HuH-7 (cell line): Measurements from ENCODE around the gene USP17L22.
"Not testable (repeated sequence)": the region's sequence is repeated elsewhere in the genome, so short reads cannot be mapped to it uniquely, and the experiment has no call there.

Source experiments
- DNase-seq: peaks from one replicate; pipeline ENCODE4 v3.0.0; 2011; ENCODE audit warnings: low spot score

Gene USP17L22, protein sequence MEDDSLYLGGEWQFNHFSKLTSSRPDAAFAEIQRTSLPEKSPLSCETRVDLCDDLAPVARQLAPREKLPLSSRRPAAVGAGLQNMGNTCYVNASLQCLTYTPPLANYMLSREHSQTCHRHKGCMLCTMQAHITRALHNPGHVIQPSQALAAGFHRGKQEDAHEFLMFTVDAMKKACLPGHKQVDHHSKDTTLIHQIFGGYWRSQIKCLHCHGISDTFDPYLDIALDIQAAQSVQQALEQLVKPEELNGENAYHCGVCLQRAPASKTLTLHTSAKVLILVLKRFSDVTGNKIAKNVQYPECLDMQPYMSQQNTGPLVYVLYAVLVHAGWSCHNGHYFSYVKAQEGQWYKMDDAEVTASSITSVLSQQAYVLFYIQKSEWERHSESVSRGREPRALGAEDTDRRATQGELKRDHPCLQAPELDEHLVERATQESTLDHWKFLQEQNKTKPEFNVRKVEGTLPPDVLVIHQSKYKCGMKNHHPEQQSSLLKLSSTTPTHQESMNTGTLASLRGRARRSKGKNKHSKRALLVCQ

DNA sequence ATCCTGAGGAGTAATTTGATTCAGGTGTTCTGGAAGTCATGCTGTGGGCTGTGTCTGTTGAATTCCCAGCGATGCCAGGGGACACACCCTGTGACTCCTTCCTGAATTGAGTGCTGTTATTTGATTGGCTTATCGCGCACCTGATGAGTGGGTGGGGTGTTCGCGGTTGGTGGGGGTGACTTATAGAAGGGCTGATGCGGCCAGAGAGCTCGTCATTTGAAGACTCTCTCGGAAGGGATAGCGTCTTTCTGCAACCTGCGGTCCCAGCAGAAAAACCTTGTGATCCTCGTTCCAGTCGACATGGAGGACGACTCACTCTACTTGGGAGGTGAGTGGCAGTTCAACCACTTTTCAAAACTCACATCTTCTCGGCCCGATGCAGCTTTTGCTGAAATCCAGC, at the start of gene USP17L22:
Gene USP17L22 (plus strand): TSS at position 301 of the 400 bp plus-strand sequence. CDS start 0 bp downstream, at position 301.
- not testable (repeated sequence) for DNase-seq

- not testable (repeated sequence) for DNase-seq
Measured at GRCh38 chr4:9219852-9220251, 47.6 kb upstream of the USP17L22 start, which contains the start of gene USP17L12. USP17L12 (plus strand) TSS chr4:9220152; CDS start chr4:9220152, 0 bp downstream.

DNA sequence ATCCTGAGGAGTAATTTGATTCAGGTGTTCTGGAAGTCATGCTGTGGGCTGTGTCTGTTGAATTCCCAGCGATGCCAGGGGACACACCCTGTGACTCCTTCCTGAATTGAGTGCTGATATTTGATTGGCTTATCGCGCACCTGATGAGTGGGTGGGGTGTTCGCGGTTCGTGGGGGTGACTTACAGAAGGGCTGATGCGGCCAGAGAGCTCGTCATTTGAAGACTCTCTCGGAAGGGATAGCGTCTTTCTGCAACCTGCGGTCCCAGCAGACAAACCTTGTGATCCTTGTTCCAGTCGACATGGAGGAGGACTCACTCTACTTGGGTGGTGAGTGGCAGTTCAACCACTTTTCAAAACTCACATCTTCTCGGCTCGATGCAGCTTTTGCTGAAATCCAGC, 42.8 kb upstream of the USP17L22 start, which contains the start of gene USP17L13:
Gene USP17L13 (plus strand): TSS at position 301 of the 400 bp plus-strand sequence. CDS start 0 bp downstream, at position 301.
- DNase-seq: not testable (repeated sequence)

DNA sequence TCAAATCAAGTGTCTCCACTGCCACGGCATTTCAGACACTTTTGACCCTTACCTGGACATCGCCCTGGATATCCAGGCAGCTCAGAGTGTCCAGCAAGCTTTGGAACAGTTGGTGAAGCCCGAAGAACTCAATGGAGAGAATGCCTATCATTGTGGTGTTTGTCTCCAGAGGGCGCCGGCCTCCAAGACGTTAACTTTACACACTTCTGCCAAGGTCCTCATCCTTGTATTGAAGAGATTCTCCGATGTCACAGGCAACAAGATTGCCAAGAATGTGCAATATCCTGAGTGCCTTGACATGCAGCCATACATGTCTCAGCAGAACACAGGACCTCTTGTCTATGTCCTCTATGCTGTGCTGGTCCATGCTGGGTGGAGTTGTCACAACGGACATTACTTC, 37.2 kb upstream of the USP17L22 start:
- not testable (repeated sequence) for DNase-seq

GRCh38 chr4:9234085-9234484, 33.3 kb upstream of the USP17L22 start, which contains the start of gene USP17L15:
USP17L15 (plus strand) TSS chr4:9234385; CDS start chr4:9234385, 0 bp downstream.
- not testable (repeated sequence) for DNase-seq

- not testable (repeated sequence) for DNase-seq
Measured at GRCh38 chr4:9238461-9238860, 29.0 kb upstream of the USP17L22 start.

DNA sequence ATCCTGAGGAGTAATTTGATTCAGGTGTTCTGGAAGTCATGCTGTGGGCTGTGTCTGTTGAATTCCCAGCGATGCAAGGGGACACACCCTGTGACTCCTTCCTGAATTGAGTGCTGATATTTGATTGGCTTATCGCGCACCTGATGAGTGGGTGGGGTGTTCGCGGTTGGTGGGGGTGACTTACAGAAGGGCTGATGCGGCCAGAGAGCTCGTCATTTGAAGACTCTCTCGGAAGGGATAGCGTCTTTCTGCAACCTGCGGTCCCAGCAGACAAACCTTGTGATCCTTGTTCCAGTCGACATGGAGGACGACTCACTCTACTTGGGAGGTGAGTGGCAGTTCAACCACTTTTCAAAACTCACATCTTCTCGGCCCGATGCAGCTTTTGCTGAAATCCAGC, 23.8 kb upstream of the USP17L22 start, which contains the start of gene USP17L17:
Gene USP17L17 (plus strand): TSS at position 301 of the 400 bp plus-strand sequence. CDS start 0 bp downstream, at position 301.
- DNase-seq: not testable (repeated sequence)

DNA sequence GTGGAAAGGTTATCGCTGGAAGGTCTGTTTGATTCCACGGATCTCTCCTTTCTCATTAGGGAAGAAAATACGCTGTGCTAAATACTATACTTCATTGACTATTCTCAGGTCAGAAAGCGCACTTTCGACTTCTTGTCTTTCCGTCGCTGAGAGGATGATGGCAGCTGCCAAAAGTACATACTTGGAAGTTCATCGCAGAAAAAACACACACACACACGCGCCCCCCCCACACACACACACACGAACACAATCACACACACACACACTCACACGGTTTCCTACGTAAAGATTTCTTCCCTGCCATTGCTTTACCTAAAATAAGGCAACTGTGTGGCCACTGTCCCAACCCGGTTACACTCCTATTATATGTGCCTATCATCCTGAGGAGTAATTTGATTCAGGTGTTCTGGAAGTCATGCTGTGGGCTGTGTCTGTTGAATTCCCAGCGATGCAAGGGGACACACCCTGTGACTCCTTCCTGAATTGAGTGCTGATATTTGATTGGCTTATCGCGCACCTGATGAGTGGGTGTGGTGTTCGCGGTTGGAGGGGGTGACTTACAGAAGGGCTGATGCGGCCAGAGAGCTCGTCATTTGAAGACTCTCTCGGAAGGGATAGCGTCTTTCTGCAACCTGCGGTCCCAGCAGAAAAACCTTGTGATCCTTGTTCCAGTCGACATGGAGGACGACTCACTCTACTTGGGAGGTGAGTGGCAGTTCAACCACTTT, 19.3 kb upstream of the USP17L22 start, which contains the start of gene USP17L18:
Gene USP17L18 (plus strand): TSS at position 678 of the 728 bp plus-strand sequence. CDS start 0 bp downstream, at position 678.
- not testable (repeated sequence) for DNase-seq

DNA sequence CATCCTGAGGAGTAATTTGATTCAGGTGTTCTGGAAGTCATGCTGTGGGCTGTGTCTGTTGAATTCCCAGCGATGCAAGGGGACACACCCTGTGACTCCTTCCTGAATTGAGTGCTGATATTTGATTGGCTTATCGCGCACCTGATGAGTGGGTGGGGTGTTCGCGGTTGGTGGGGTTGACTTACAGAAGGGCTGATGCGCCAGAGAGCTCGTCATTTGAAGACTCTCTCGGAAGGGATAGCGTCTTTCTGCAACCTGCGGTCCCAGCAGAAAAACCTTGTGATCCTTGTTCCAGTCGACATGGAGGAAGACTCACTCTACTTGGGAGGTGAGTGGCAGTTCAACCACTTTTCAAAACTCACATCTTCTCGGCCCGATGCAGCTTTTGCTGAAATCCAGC, 14.3 kb upstream of the USP17L22 start, which contains the start of gene USP17L19:
Gene USP17L19 (plus strand): TSS at position 301 of the 400 bp plus-strand sequence. CDS start 0 bp downstream, at position 301.
- DNase-seq: not testable (repeated sequence)

DNA sequence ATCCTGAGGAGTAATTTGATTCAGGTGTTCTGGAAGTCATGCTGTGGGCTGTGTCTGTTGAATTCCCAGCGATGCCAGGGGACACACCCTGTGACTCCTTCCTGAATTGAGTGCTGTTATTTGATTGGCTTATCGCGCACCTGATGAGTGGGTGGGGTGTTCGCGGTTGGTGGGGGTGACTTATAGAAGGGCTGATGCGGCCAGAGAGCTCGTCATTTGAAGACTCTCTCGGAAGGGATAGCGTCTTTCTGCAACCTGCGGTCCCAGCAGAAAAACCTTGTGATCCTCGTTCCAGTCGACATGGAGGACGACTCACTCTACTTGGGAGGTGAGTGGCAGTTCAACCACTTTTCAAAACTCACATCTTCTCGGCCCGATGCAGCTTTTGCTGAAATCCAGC, 9.6 kb upstream of the USP17L22 start, which contains the start of gene USP17L20:
Gene USP17L20 (plus strand): TSS at position 301 of the 400 bp plus-strand sequence. CDS start 0 bp downstream, at position 301.
- not testable (repeated sequence) for DNase-seq

DNA sequence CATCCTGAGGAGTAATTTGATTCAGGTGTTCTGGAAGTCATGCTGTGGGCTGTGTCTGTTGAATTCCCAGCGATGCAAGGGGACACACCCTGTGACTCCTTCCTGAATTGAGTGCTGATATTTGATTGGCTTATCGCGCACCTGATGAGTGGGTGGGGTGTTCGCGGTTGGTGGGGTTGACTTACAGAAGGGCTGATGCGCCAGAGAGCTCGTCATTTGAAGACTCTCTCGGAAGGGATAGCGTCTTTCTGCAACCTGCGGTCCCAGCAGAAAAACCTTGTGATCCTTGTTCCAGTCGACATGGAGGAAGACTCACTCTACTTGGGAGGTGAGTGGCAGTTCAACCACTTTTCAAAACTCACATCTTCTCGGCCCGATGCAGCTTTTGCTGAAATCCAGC, 4.8 kb upstream of the USP17L22 start, which contains the start of gene USP17L21:
Gene USP17L21 (plus strand): TSS at position 301 of the 400 bp plus-strand sequence. CDS start 0 bp downstream, at position 301.
- not testable (repeated sequence) for DNase-seq

DNA sequence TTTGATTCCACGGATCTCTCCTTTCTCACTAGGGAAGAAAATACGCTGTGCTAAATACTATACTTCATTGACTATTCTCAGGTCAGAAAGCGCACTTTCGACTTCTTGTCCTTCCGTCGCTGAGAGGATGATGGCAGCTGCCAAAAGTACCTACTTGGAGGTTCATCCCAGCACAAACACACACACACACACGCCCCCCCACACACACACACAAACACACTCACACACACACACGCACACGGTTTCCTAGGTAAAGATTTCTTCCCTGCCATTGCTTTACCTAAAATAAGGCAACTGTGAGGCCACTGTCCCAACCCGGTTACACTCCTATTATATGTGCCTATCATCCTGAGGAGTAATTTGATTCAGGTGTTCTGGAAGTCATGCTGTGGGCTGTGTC, 4.3 kb downstream of the USP17L22 start:
- not testable (repeated sequence) for DNase-seq
